Hepatocyte (in vitro differentiated cells): Measurements from ENCODE around the gene FAM170B. TPM values are rescaled to one million over a fixed set of nuclear protein-coding genes. Genes with fewer than 3 reads are reported as not detected.

Source experiments
- DNase-seq: peaks from one replicate; pipeline ENCODE4 v3.0.0-alpha.2; 2016; ENCODE audit warnings: low spot score
- H2AFZ ChIP-seq: fragments of 200-600 bp; sonication (generic); 2 replicates; pipeline ENCODE4 v1.6.0; 2016; ENCODE audit warnings: antibody characterized with exemption, mild to moderate bottlenecking
- H3K27ac ChIP-seq: fragments of 200-600 bp; sonication (generic); 2 replicates; pipeline ENCODE4 v1.5.1; 2016; ENCODE audit warnings: mild to moderate bottlenecking
- H3K27me3 ChIP-seq: fragments of 200-600 bp; sonication (generic); 2 replicates; pipeline ENCODE4 v1.6.1; 2016
- H3K36me3 ChIP-seq: fragments of 200-600 bp; sonication (generic); replicated peaks from 2 replicates; pipeline ENCODE4 v1.5.1; 2016; ENCODE audit warnings: low read depth; ENCODE audit not compliant: insufficient read depth
- H3K4me1 ChIP-seq: fragments of 200-600 bp; sonication (generic); 2 replicates; pipeline ENCODE4 v1.5.1; 2016; ENCODE audit warnings: mild to moderate bottlenecking, moderate library complexity; ENCODE audit not compliant: insufficient read depth
- H3K4me2 ChIP-seq: fragments of 200-600 bp; sonication (generic); 2 replicates; pipeline ENCODE4 v1.6.0; 2016
- H3K4me3 ChIP-seq: fragments of 200-600 bp; sonication (generic); 2 replicates; pipeline ENCODE4 v1.5.1; 2016; ENCODE audit warnings: mild to moderate bottlenecking
- H3K79me2 ChIP-seq: fragments of 200-600 bp; sonication (generic); 2 replicates; pipeline ENCODE4 v1.6.0; 2017; ENCODE audit warnings: mild to moderate bottlenecking
- H3K9me2 ChIP-seq: fragments of 200-600 bp; sonication (generic); replicated peaks from 2 replicates; pipeline ENCODE4 v1.6.0; 2017; ENCODE audit warnings: mild to moderate bottlenecking; ENCODE audit not compliant: insufficient read depth
- H3K9me3 ChIP-seq: fragments of 200-600 bp; sonication (generic); 2 replicates; pipeline ENCODE4 v1.5.1; 2016; ENCODE audit warnings: low read depth, mild to moderate bottlenecking
- H4K20me1 ChIP-seq: fragments of 200-600 bp; sonication (generic); 2 replicates; pipeline ENCODE4 v1.6.0; 2016; ENCODE audit warnings: mild to moderate bottlenecking; ENCODE audit not compliant: insufficient read depth, poor library complexity, severe bottlenecking
- EZH2 ChIP-seq: fragments of 200-600 bp; sonication (generic); IDR thresholded peaks from 2 replicates; pipeline ENCODE4 v1.6.1; 2016; ENCODE audit warnings: antibody characterized with exemption, mild to moderate bottlenecking, borderline replicate concordance
- EZH2phosphoT487 ChIP-seq: fragments of 200-600 bp; sonication (generic); IDR thresholded peaks from one replicate; pipeline ENCODE4 v1.6.1; 2018; ENCODE audit warnings: antibody characterized with exemption, mild to moderate bottlenecking, low read depth, moderate library complexity; ENCODE audit not compliant: unreplicated experiment, severe bottlenecking
- WGBS: methylation state at CpG from one replicate; pipeline ENCODE4 v1.1.6; 2016; ENCODE audit warnings: low lambda C conversion rate; ENCODE audit errors: missing lambda C conversion rate; 5-methylcytosine and 5-hydroxymethylcytosine counted together
- polyA plus RNA-seq: library from polyadenylated mRNA; unstranded; fragments of >200 nt; fragmentation: Nextera tagmentation; extraction: Ambion mirVana; gene quantifications from 2 replicates; pipeline ENCODE4 v1.2.1, GENCODE V29; 2016
- total RNA-seq: library from RNA; depleted of rRNA; stranded (reverse); fragments of >200 nt; gene quantifications from 2 replicates; pipeline ENCODE4 v1.2.3, GENCODE V29; 2014
- TF ChIP-seq, protein P1 (sequence below): fragments of 200-600 bp; sonication (generic); IDR thresholded peaks from 2 replicates; pipeline ENCODE4 v1.5.1; 2016; ENCODE audit warnings: antibody characterized with exemption, mild to moderate bottlenecking; ENCODE audit not compliant: poor library complexity

Gene FAM170B
- total and polyA plus RNA-seq, 2 experiments from 2014 or later, result not detected

DNA sequence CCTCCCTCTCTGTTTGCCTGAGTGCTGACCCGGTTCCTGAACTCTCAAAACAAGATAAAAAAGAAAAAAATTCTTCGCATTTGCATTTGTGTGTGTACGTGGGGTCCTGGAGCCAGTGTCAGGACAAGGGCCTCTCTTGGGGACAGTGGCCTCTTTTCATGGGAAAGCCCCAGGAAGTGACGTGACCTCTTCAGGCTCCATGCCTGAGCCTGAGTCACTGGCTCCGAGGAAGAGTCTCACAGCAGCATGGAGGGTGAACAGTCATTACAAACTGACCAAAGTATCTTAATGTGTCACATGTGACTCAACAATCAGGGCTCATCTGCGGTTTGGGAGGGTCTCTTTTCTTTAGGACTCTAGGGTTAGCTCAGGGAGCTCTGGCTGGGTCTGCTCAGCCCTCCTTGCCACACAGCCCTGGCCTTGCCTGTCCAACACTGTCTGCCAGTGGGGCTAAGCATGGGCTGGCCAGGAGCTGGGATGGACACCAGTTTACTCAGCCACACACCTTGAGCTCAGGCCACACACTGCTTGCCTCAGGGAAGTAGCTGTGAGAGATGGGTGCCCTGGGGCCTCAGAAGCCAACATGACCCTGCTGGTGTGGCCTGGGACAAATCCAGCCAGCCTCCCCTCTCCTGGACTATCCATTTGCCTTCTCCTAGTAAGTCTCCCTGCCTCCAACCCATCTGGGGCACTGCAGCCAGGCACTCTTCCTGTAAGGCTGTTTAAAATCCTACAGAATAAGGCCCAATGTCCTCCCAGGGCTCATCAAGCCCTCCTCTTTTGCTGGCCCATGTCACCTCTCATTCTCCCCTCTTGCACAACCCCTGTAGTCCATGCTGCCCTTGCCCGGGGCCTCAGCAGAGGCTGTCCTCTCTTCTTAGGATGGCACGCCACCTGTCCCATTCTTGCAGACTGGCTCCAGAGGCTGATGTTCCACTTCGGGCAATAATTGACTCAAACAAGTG is 43.9 kb upstream of the FAM170B start:
- TF ChIP-seq EZH2phosphoT487 (no peak), EZH2 (no peak)
- TF ChIP-seq, protein P1, sequence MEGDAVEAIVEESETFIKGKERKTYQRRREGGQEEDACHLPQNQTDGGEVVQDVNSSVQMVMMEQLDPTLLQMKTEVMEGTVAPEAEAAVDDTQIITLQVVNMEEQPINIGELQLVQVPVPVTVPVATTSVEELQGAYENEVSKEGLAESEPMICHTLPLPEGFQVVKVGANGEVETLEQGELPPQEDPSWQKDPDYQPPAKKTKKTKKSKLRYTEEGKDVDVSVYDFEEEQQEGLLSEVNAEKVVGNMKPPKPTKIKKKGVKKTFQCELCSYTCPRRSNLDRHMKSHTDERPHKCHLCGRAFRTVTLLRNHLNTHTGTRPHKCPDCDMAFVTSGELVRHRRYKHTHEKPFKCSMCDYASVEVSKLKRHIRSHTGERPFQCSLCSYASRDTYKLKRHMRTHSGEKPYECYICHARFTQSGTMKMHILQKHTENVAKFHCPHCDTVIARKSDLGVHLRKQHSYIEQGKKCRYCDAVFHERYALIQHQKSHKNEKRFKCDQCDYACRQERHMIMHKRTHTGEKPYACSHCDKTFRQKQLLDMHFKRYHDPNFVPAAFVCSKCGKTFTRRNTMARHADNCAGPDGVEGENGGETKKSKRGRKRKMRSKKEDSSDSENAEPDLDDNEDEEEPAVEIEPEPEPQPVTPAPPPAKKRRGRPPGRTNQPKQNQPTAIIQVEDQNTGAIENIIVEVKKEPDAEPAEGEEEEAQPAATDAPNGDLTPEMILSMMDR, result no peak
- no peaks in the 10 kb centered on the region for H3K79me2 ChIP-seq
- no peak overlapping the region for H2AFZ ChIP-seq
- H3K4me3 ChIP-seq, result no peak overlapping the region
- no peaks in the 10 kb centered on the region for H4K20me1 ChIP-seq
- peaks cover 6% of the 10 kb centered on the region for H3K27me3 ChIP-seq
- H3K27ac ChIP-seq, result peak overlapping the region; percentile 73
- peak; percentile 61 for DNase-seq
- H3K4me2 ChIP-seq, result no peak overlapping the region
- WGBS, result 76% methylated on average over 9 of the region's 9 CpGs
- H3K4me1 ChIP-seq, result no peaks in the 10 kb centered on the region
- no peaks in the 10 kb centered on the region for H3K9me2 ChIP-seq
- H3K36me3 ChIP-seq, result no peaks in the 10 kb centered on the region
- H3K9me3 ChIP-seq, result no peaks in the 10 kb centered on the region

GRCh38 chr10:49176310-49177268 is 42.8 kb upstream of the FAM170B start:
- H3K4me2 ChIP-seq, result no peak overlapping the region
- no peaks in the 10 kb centered on the region for H3K9me3 ChIP-seq
- no peaks in the 10 kb centered on the region for H3K4me1 ChIP-seq
- peak overlapping the region; percentile 42 for H3K27ac ChIP-seq
- WGBS, result 92% methylated on average over 19 of the region's 19 CpGs
- no peaks in the 10 kb centered on the region for H3K9me2 ChIP-seq
- no peak overlapping the region for H3K4me3 ChIP-seq
- TF ChIP-seq, protein P1, result no peak
- no peak for TF ChIP-seq EZH2
- TF ChIP-seq EZH2phosphoT487, result no peak
- no peak overlapping the region for H2AFZ ChIP-seq
- no peak for DNase-seq
- H3K36me3 ChIP-seq, result no peaks in the 10 kb centered on the region
- H4K20me1 ChIP-seq, result no peaks in the 10 kb centered on the region
- peaks cover 6% of the 10 kb centered on the region for H3K27me3 ChIP-seq
- no peaks in the 10 kb centered on the region for H3K79me2 ChIP-seq

DNA sequence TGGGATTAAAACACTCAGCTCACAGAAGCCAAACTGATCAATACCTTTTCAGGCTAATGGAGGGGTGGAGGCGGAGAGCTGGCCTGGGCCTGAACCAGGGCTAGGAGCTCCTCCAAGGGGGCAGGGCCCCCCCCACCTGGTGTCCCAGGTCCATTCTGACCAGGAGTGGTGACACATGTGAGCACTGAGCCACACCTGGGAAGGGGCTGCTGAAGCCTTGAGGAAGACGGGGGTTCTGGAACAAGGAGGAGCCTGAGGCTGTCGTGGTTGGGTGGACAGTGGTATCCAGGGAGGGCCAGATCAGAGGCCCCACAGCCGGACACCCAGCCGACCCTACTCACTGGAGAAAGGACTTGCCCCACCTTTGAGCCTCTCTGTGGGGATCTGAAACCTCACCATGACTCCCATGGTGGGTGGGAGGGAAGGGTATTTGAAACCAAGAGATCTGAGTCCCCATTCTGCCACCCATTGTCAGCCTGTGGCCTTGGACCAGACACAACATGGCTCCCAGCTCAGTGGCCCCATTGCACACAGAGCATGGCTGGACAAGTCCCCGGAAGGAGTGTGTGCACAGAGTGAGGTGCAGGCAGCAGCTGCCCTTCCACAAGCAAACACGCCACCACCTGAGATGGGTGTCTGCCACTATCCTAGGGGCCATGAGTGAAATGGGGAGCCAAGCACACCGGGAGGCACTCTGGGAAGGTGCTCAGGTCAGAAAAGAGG is 41.9 kb upstream of the FAM170B start:
- no peaks in the 10 kb centered on the region for H4K20me1 ChIP-seq
- no peak overlapping the region for H3K4me2 ChIP-seq
- no peak for DNase-seq
- no peaks in the 10 kb centered on the region for H3K9me3 ChIP-seq
- no peaks in the 10 kb centered on the region for H3K4me1 ChIP-seq
- no peak overlapping the region for H3K4me3 ChIP-seq
- TF ChIP-seq EZH2, result no peak
- no peak for TF ChIP-seq EZH2phosphoT487
- TF ChIP-seq, protein P1, result no peak
- H2AFZ ChIP-seq, result no peak overlapping the region
- peaks cover 1% of the 10 kb centered on the region for H3K27me3 ChIP-seq
- no peaks in the 10 kb centered on the region for H3K36me3 ChIP-seq
- no peaks in the 10 kb centered on the region for H3K9me2 ChIP-seq
- no peaks in the 10 kb centered on the region for H3K79me2 ChIP-seq
- no peak overlapping the region for H3K27ac ChIP-seq
- WGBS, result 95% methylated on average over 8 of the region's 8 CpGs
